PFSK-1 (cell line): ENCODE measurements around the gene MAP1B.

Experiments
- FOXP2 ChIP-seq: optimal IDR thresholded peaks from 2 replicates; pipeline ENCODE3; 2011; ENCODE audit warnings: borderline replicate concordance, control low read depth, inconsistent platforms; ENCODE audit not compliant: insufficient read depth; ENCODE audit errors: extremely low read length, extremely low read depth
- POLR2AphosphoS5 ChIP-seq: IDR thresholded peaks from 2 replicates; pipeline ENCODE4 v1.6.1; 2012; ENCODE audit warnings: low read depth, mild to moderate bottlenecking, control low read depth, low read length, moderate library complexity
- REST ChIP-seq, 2 experiments: IDR thresholded peaks; 2 replicates each; pipeline versions ENCODE4 v1.6.1 to v1.8.0; 2011 to 2012; ENCODE audit warnings: low read depth in 2 of 2, low read length in 2 of 2, control low read depth in 1 of 2, inconsistent platforms in 1 of 2, mild to moderate bottlenecking in 1 of 2, moderate library complexity in 1 of 2; ENCODE audit not compliant: insufficient read depth in 1 of 2
- SIN3A ChIP-seq: IDR thresholded peaks from 2 replicates; pipeline ENCODE4 v1.6.1; 2012; ENCODE audit warnings: mild to moderate bottlenecking, low read length, moderate library complexity, borderline replicate concordance; ENCODE audit not compliant: insufficient read depth
- TAF1 ChIP-seq: IDR thresholded peaks from 2 replicates; pipeline ENCODE4 v1.6.1; 2012; ENCODE audit warnings: low read length, control low read depth, borderline replicate concordance; ENCODE audit not compliant: insufficient read depth

GRCh38 chr5:72242796-72243475 is 135.7 kb downstream of the MAP1B start:
- no peak for TF ChIP-seq REST (IDR thresholded peaks at IDR 0.05; ENCODE audit: insufficient read depth in 1 of 2, low read depth in 2 of 2, low read length in 2 of 2)
- no peak for TF ChIP-seq POLR2AphosphoS5
- TF ChIP-seq TAF1, result no peak
- no peak for TF ChIP-seq SIN3A
- no peak for TF ChIP-seq FOXP2
